ENCODE data around the gene TSPAN11. TPM values are rescaled to one million over a fixed set of nuclear protein-coding genes. Genes with fewer than 3 reads are reported as not detected.

TSPAN11 gene
- total and polyA plus RNA-seq, 7 experiments from 2014 or later = not detected

DNA sequence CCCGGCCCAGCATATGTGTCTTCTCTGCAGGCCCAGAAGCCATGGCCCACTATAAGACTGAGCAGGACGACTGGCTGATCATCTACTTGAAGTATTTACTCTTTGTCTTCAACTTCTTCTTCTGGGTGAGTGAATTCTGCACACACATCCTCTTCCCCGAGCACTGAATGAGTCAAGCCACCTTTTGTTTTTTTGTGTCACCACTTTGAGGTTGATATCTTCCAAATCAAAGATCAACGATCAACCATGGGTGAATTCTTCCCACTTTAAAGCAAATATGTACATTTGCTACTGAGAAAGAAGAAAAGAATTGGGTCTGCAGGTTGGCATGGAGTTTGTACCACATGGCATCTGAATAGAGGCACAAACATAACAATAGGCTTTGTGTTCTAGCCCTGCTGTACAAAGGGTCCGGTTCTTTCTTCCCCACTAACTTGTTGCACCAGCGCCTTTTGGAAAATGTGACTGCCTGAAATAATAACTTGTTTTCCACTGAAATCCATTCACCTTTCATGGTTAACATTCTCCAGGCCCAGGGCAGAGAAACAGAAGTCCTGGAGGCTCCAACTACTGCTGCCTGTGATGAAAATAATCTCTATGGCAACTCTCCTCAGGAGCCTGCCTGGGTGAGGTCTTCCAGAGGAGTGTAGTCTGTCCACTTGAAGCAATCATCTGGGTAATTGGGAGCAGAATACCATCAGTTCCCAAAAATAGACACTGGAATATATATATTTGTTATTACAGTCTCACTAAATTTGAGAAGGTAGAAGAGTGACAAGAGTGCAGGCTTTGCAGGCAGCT lies 27.6 kb downstream of the TSPAN11 start:
- H3K9me3 ChIP-seq (ENCODE audit: control insufficient read depth in 2 of 3, low read length in 3 of 3) = no peaks in the 10 kb centered on the region
- H3K27ac ChIP-seq (ENCODE audit: low read depth, low read length) = no peak overlapping the region
- ChIA-PET POLR2A (no interaction called here), CTCF (no interaction called here)
- H3K4me3 ChIP-seq (ENCODE audit: low read length) = no peak overlapping the region
- Mint-ChIP-seq H3K4me3 (no peak overlapping the region), H3K27ac (no peak overlapping the region), H3K9me3 (peaks cover 0 to 1% (median 0%) of the 10 kb centered on the region in 11 donors), H3K36me3 (no peaks in the 10 kb centered on the region), H3K4me1 (peaks cover 0 to 6% (median 0%) of the 10 kb centered on the region in 7 donors), H3K27me3 (peaks cover 0 to 14% (median 6%) of the 10 kb centered on the region in 5 donors)
- DNase-seq (no peak), ATAC-seq (no peak)
- no peaks in the 10 kb centered on the region for H3K36me3 ChIP-seq (ENCODE audit: control insufficient read depth in 2 of 3, insufficient read depth in 3 of 3, low read length in 3 of 3)
- intact Hi-C loops (cut with micrococcal nuclease) = no loop called here
- no peaks in the 10 kb centered on the region for H3K27me3 ChIP-seq (ENCODE audit: control insufficient read depth in 2 of 2, insufficient read depth in 2 of 2, low read length in 2 of 2)
- H3K4me1 ChIP-seq (ENCODE audit: control insufficient read depth in 2 of 2, insufficient read depth in 2 of 2, low read length in 2 of 2) = no peaks in the 10 kb centered on the region

DNA sequence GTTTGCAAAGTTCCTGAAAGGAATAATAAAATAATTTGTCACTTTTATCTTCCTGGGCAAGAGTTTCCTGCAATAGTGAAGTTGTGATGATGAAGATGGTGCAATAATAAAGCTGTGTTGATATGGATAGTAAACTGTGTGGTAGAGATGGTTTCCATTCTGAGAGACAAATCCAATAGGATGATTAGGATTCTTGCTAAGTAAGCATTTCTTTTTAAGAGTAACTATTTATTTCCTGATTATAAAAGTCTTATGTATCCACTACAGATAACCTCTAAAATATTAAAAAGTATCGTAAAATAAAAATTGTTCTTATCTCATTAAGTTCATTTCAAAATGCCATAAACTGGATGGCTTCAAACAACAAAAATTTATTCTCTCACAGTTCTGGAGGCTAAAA lies 28.7 kb downstream of the TSPAN11 start:
- Mint-ChIP-seq H3K9me3 (peaks cover 0 to 1% (median 0%) of the 10 kb centered on the region in 11 donors), H3K4me1 (peaks cover 0 to 6% (median 0%) of the 10 kb centered on the region in 7 donors), H3K36me3 (no peaks in the 10 kb centered on the region), H3K27ac (no peak overlapping the region), H3K4me3 (no peak overlapping the region), H3K27me3 (peaks cover 0 to 14% (median 5%) of the 10 kb centered on the region in 5 donors)
- H3K27me3 ChIP-seq (ENCODE audit: control insufficient read depth in 2 of 2, insufficient read depth in 2 of 2, low read length in 2 of 2) = no peaks in the 10 kb centered on the region
- no peak overlapping the region for H3K27ac ChIP-seq (ENCODE audit: low read depth, low read length)
- no peak overlapping the region for H3K4me3 ChIP-seq (ENCODE audit: low read length)
- ChIA-PET CTCF (no interaction called here), POLR2A (no interaction called here)
- ATAC-seq = no peak
- no peaks in the 10 kb centered on the region for H3K36me3 ChIP-seq (ENCODE audit: control insufficient read depth in 2 of 3, insufficient read depth in 3 of 3, low read length in 3 of 3)
- intact Hi-C loops (cut with micrococcal nuclease) = no loop called here
- no peaks in the 10 kb centered on the region for H3K4me1 ChIP-seq (ENCODE audit: control insufficient read depth in 2 of 2, insufficient read depth in 2 of 2, low read length in 2 of 2)
- DNase-seq = no peak
- H3K9me3 ChIP-seq (ENCODE audit: control insufficient read depth in 2 of 3, low read length in 3 of 3) = no peaks in the 10 kb centered on the region

- intact Hi-C loops (cut with micrococcal nuclease) = no loop called here
- no peak overlapping the region for H3K4me3 ChIP-seq (ENCODE audit: low read length)
- ATAC-seq = no peak
- Mint-ChIP-seq H3K9me3 (peaks cover 0 to 1% (median 0%) of the 10 kb centered on the region in 11 donors), H3K4me1 (peaks cover 0 to 2% (median 0%) of the 10 kb centered on the region in 7 donors), H3K27ac (no peak overlapping the region), H3K36me3 (no peaks in the 10 kb centered on the region), H3K27me3 (peaks cover 0 to 19% (median 5%) of the 10 kb centered on the region in 5 donors), H3K4me3 (no peak overlapping the region)
- DNase-seq = no peak
- no peaks in the 10 kb centered on the region for H3K9me3 ChIP-seq (ENCODE audit: control insufficient read depth in 2 of 3, low read length in 3 of 3)
- H3K27ac ChIP-seq (ENCODE audit: low read depth, low read length) = no peak overlapping the region
- ChIA-PET POLR2A (no interaction called here), CTCF (no interaction called here)
- H3K4me1 ChIP-seq (ENCODE audit: control insufficient read depth in 2 of 2, insufficient read depth in 2 of 2, low read length in 2 of 2) = no peaks in the 10 kb centered on the region
- no peaks in the 10 kb centered on the region for H3K36me3 ChIP-seq (ENCODE audit: control insufficient read depth in 2 of 3, insufficient read depth in 3 of 3, low read length in 3 of 3)
- H3K27me3 ChIP-seq (ENCODE audit: control insufficient read depth in 2 of 2, insufficient read depth in 2 of 2, low read length in 2 of 2) = no peaks in the 10 kb centered on the region
Observed at GRCh38 chr12:30959110-30959710, 32.7 kb downstream of the TSPAN11 start.

DNA sequence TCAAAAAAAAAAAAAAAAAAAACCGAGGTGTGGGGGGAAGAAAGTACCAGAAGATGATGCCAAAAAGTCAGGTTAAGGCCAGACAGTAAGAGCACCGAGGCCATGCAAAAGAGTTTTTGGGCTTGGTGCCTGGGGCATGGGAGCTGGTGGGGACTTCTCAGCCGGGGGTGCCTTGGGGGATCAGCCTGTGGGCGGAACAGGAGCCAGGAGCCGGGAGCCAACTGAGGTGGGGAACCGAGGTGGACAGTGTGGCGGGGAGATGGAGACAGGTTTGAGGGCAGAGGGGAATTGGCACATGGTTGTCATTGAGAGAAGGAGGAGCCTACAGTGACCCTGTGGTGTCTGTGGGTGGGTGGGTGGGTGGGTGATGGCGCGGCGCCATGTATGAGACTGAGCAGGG lies 33.2 kb downstream of the TSPAN11 start:
- Histone ChIP-seq H3K36me3 (ENCODE audit: control insufficient read depth in 2 of 3, insufficient read depth in 3 of 3, low read length in 3 of 3) (no peaks in the 10 kb centered on the region), H3K9me3 (ENCODE audit: control insufficient read depth in 2 of 3, low read length in 3 of 3) (no peaks in the 10 kb centered on the region), H3K27me3 (ENCODE audit: control insufficient read depth in 2 of 2, insufficient read depth in 2 of 2, low read length in 2 of 2) (no peaks in the 10 kb centered on the region), H3K4me3 (ENCODE audit: low read length) (no peak overlapping the region), H3K27ac (ENCODE audit: low read depth, low read length) (no peak overlapping the region), H3K4me1 (ENCODE audit: control insufficient read depth in 2 of 2, insufficient read depth in 2 of 2, low read length in 2 of 2) (no peaks in the 10 kb centered on the region)
- H3K27ac Mint-ChIP-seq = no peak overlapping the region
- H3K4me1 Mint-ChIP-seq = peaks cover 0 to 3% (median 0%) of the 10 kb centered on the region in 7 donors
- ATAC-seq (no peak), DNase-seq (no peak)
- CTCF ChIA-PET = no interaction called here
- H3K4me3 Mint-ChIP-seq = no peak overlapping the region
- intact Hi-C loops (cut with micrococcal nuclease) = no loop called here
- H3K27me3 Mint-ChIP-seq = peaks cover 0 to 23% (median 5%) of the 10 kb centered on the region in 5 donors
- no peaks in the 10 kb centered on the region for H3K36me3 Mint-ChIP-seq
- H3K9me3 Mint-ChIP-seq = peaks cover 0 to 1% (median 0%) of the 10 kb centered on the region in 11 donors
- POLR2A ChIA-PET = no interaction called here

- H3K4me1 Mint-ChIP-seq = peaks cover 0 to 3% (median 0%) of the 10 kb centered on the region in 7 donors
- H3K4me3 Mint-ChIP-seq = no peak overlapping the region
- DNase-seq = no peak
- ChIA-PET CTCF (no interaction called here), POLR2A (no interaction called here)
- Histone ChIP-seq H3K4me1 (ENCODE audit: control insufficient read depth in 2 of 2, insufficient read depth in 2 of 2, low read length in 2 of 2) (no peaks in the 10 kb centered on the region), H3K27me3 (ENCODE audit: control insufficient read depth in 2 of 2, insufficient read depth in 2 of 2, low read length in 2 of 2) (no peaks in the 10 kb centered on the region), H3K36me3 (ENCODE audit: control insufficient read depth in 2 of 3, insufficient read depth in 3 of 3, low read length in 3 of 3) (no peaks in the 10 kb centered on the region), H3K27ac (ENCODE audit: low read depth, low read length) (no peak overlapping the region), H3K4me3 (ENCODE audit: low read length) (no peak overlapping the region), H3K9me3 (ENCODE audit: control insufficient read depth in 2 of 3, low read length in 3 of 3) (no peaks in the 10 kb centered on the region)
- intact Hi-C loops (cut with micrococcal nuclease) = no loop called here
- peaks cover 0 to 29% (median 5%) of the 10 kb centered on the region in 5 donors for H3K27me3 Mint-ChIP-seq
- no peaks in the 10 kb centered on the region for H3K36me3 Mint-ChIP-seq
- H3K27ac Mint-ChIP-seq = no peak overlapping the region
- ATAC-seq = no peak
- peaks cover 0 to 1% (median 0%) of the 10 kb centered on the region in 11 donors for H3K9me3 Mint-ChIP-seq
Observed at GRCh38 chr12:30961030-30961429, 34.5 kb downstream of the TSPAN11 start.

GRCh38 chr12:30962047-30962446 lies 35.5 kb downstream of the TSPAN11 start:
- POLR2A ChIA-PET = no interaction called here
- Histone ChIP-seq H3K4me1 (ENCODE audit: control insufficient read depth in 2 of 2, insufficient read depth in 2 of 2, low read length in 2 of 2) (no peaks in the 10 kb centered on the region), H3K36me3 (ENCODE audit: control insufficient read depth in 2 of 3, insufficient read depth in 3 of 3, low read length in 3 of 3) (no peaks in the 10 kb centered on the region), H3K9me3 (ENCODE audit: control insufficient read depth in 2 of 3, low read length in 3 of 3) (no peaks in the 10 kb centered on the region), H3K27ac (ENCODE audit: low read depth, low read length) (no peak overlapping the region), H3K27me3 (ENCODE audit: control insufficient read depth in 2 of 2, insufficient read depth in 2 of 2, low read length in 2 of 2) (no peaks in the 10 kb centered on the region), H3K4me3 (ENCODE audit: low read length) (no peak overlapping the region)
- Mint-ChIP-seq H3K27ac (no peak overlapping the region), H3K27me3 (peaks cover 0 to 29% (median 5%) of the 10 kb centered on the region in 5 donors), H3K4me3 (no peak overlapping the region), H3K36me3 (no peaks in the 10 kb centered on the region), H3K9me3 (peaks cover 0 to 1% (median 0%) of the 10 kb centered on the region in 11 donors), H3K4me1 (peaks cover 0 to 3% (median 0%) of the 10 kb centered on the region in 7 donors)
- CTCF ChIA-PET = no interaction called here
- ATAC-seq (no peak), DNase-seq (no peak)
- intact Hi-C loops (cut with micrococcal nuclease) = no loop called here

Measured in naive thymus-derived CD4-positive, alpha-beta T cell (primary cell).